GM18526 (cell line): ENCODE data around the gene KIF16B.

ENCODE experiments used
- POLR2A ChIP-seq: IDR thresholded peaks from 3 replicates; pipeline ENCODE4 v1.6.1; 2011; ENCODE audit not compliant: insufficient read length; ENCODE audit errors: extremely low read depth

KIF16B gene

GRCh38 chr20:16542477-16542876 lies 30.8 kb downstream of the KIF16B start:
- no peak for TF ChIP-seq POLR2A

GRCh38 chr20:16541878-16542277 lies 31.4 kb downstream of the KIF16B start:
- no peak for TF ChIP-seq POLR2A

- TF ChIP-seq POLR2A, result no peak
These were observed 32.0 kb downstream of the KIF16B start for GRCh38 chr20:16541226-16541625.

GRCh38 chr20:16539280-16540021 lies 33.8 kb downstream of the KIF16B start:
- TF ChIP-seq POLR2A, result no peak

- no peak for TF ChIP-seq POLR2A
These were observed 34.5 kb downstream of the KIF16B start for GRCh38 chr20:16538779-16539178.

- no peak for TF ChIP-seq POLR2A
These were observed 35.3 kb downstream of the KIF16B start for GRCh38 chr20:16537918-16538317.

GRCh38 chr20:16537025-16537665 lies 36.1 kb downstream of the KIF16B start:
- TF ChIP-seq POLR2A, result no peak

- TF ChIP-seq POLR2A, result no peak
These were observed 38.0 kb downstream of the KIF16B start for GRCh38 chr20:16535277-16535676.

GRCh38 chr20:16533502-16533901 lies 39.7 kb downstream of the KIF16B start:
- no peak for TF ChIP-seq POLR2A

GRCh38 chr20:16531485-16531884 lies 41.8 kb downstream of the KIF16B start:
- no peak for TF ChIP-seq POLR2A

GRCh38 chr20:16530201-16530681 lies 43.0 kb downstream of the KIF16B start:
- TF ChIP-seq POLR2A, result no peak

GRCh38 chr20:16528078-16528477 lies 45.2 kb downstream of the KIF16B start:
- no peak for TF ChIP-seq POLR2A

- no peak for TF ChIP-seq POLR2A
These were observed 45.8 kb downstream of the KIF16B start for GRCh38 chr20:16527438-16527837.

GRCh38 chr20:16526433-16527380 lies 46.5 kb downstream of the KIF16B start:
- TF ChIP-seq POLR2A, result no peak

GRCh38 chr20:16520154-16520553 lies 53.1 kb downstream of the KIF16B start:
- TF ChIP-seq POLR2A, result no peak

GRCh38 chr20:16518784-16519084 lies 54.5 kb downstream of the KIF16B start:
- TF ChIP-seq POLR2A, result no peak
